Measurements from ENCODE around the gene SLC13A2. TPM values are rescaled to one million over a fixed set of nuclear protein-coding genes. Genes with fewer than 3 reads are reported as not detected.
"Not testable (repeated sequence)": the region's sequence is repeated elsewhere in the genome, so short reads cannot be mapped to it uniquely, and the experiment has no call there.

Gene SLC13A2
- total RNA-seq, 4 donors from 2014 or later, result not detected

DNA sequence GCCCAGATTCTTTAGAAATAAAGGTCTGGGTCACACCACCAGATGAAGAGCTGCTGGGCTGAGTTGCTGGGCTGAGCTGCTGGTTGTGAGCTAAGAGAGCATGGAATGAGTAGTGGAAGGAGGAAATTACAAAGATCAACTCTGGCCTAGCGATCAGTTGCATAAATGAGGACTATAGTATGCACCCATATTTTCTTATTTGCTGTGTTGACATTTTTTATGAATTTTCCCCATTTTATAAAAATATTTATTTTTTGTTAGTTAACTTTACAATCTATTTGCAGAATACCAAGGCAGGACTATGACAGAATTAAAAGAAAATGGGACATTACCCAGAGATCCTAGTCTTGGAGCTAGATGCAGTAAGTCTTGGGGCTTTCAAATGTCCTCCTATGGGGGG is 23.6 kb upstream of the SLC13A2 start:
- intact Hi-C loops (cut with DNase I; ENCODE audit: low total_unique reads), result no loop called here
- no peaks in the 10 kb centered on the region for H3K4me1 ChIP-seq
- TF ChIP-seq POLR2A (IDR thresholded peaks at IDR 0.05), result no peak
- TF ChIP-seq, protein P1, sequence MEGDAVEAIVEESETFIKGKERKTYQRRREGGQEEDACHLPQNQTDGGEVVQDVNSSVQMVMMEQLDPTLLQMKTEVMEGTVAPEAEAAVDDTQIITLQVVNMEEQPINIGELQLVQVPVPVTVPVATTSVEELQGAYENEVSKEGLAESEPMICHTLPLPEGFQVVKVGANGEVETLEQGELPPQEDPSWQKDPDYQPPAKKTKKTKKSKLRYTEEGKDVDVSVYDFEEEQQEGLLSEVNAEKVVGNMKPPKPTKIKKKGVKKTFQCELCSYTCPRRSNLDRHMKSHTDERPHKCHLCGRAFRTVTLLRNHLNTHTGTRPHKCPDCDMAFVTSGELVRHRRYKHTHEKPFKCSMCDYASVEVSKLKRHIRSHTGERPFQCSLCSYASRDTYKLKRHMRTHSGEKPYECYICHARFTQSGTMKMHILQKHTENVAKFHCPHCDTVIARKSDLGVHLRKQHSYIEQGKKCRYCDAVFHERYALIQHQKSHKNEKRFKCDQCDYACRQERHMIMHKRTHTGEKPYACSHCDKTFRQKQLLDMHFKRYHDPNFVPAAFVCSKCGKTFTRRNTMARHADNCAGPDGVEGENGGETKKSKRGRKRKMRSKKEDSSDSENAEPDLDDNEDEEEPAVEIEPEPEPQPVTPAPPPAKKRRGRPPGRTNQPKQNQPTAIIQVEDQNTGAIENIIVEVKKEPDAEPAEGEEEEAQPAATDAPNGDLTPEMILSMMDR (IDR thresholded peaks at IDR 0.05), result no peak
- H3K9me3 ChIP-seq, result no peaks in the 10 kb centered on the region
- no peaks in the 10 kb centered on the region for H3K36me3 ChIP-seq
- H3K27me3 ChIP-seq, result no peaks in the 10 kb centered on the region
- H3K27ac ChIP-seq, result no peak overlapping the region
- H3K4me3 ChIP-seq, result no peak overlapping the region
- DNase-seq, result no peak

DNA sequence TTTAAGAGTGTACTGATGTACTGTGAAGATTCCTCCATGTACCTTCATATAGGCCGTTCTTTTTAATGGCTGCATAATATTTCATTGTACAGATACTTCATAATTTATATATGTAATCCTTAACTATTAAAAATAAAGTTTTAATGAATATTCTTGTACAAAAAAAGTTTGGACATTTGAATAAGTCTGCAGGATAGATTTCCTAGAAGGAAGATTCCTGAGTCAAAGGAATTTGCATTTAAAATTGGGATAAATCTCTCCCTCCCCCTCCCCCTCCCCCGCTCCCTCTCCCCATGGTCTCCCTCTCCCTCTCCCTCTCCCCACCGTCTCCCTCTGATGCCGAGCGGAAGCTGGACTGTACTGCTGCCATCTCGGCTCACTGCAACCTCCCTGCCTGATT is 15.6 kb upstream of the SLC13A2 start:
- Histone ChIP-seq H3K9me3 (no peaks in the 10 kb centered on the region), H3K27me3 (no peaks in the 10 kb centered on the region), H3K27ac (no peak overlapping the region), H3K36me3 (no peaks in the 10 kb centered on the region), H3K4me3 (no peak overlapping the region), H3K4me1 (no peaks in the 10 kb centered on the region)
- no peak for DNase-seq
- intact Hi-C loops (cut with DNase I; ENCODE audit: low total_unique reads), result no loop called here
- TF ChIP-seq, protein P1 (IDR thresholded peaks at IDR 0.05), result no peak
- TF ChIP-seq POLR2A (IDR thresholded peaks at IDR 0.05), result no peak

DNA sequence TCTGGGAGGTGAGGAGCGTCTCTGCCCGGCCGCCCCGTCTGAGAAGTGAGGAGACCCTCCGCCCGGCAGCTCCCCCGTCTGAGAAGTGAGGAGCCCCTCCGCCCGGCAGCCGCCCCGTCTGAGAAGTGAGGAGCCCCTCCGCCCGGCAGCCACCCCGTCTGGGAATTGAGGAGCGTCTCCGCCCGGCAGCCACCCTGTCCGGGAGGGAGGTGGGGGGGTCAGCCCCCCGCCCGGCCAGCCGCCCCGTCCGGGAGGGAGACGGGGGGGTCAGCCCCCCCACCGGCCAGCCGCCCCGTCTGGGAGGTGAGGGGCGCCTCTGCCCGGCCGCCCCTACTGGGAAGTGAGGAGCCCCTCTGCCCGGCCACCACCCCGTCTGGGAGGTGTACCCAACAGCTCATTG is 14.6 kb upstream of the SLC13A2 start:
- H3K4me3 ChIP-seq; H3K27me3 ChIP-seq; DNase-seq; H3K9me3 ChIP-seq; H3K27ac ChIP-seq; H3K36me3 ChIP-seq; intact Hi-C loops (cut with DNase I; ENCODE audit: low total_unique reads); H3K4me1 ChIP-seq: not testable (repeated sequence)

DNA sequence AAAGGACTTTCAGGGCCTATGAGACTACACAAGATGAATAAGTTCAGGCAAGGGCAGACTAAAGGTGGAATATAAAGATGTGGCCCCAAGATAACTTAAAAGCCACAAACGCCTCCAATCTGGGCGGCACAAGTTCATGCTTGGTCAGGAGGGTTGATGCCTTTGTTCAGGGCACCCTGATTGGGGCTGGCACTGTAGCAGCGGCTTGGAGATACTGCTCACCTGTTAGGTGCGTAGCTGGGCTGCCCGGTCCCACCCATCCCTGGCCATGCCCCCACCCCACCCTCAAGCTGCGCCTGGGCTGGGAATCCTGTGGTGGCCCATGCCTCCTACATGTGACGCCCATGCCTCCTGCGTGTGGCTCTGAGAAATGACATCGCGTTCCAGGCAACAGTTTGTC is 12.5 kb upstream of the SLC13A2 start:
- no peaks in the 10 kb centered on the region for H3K27me3 ChIP-seq
- H3K27ac ChIP-seq, result no peak overlapping the region
- DNase-seq, result no peak
- no peaks in the 10 kb centered on the region for H3K4me1 ChIP-seq
- H3K36me3 ChIP-seq, result no peaks in the 10 kb centered on the region
- intact Hi-C loops (cut with DNase I; ENCODE audit: low total_unique reads), result no loop called here
- H3K9me3 ChIP-seq, result no peaks in the 10 kb centered on the region
- H3K4me3 ChIP-seq, result no peak overlapping the region
- no peak for TF ChIP-seq POLR2A (IDR thresholded peaks at IDR 0.05)
- TF ChIP-seq, protein P1 (IDR thresholded peaks at IDR 0.05), result no peak

DNA sequence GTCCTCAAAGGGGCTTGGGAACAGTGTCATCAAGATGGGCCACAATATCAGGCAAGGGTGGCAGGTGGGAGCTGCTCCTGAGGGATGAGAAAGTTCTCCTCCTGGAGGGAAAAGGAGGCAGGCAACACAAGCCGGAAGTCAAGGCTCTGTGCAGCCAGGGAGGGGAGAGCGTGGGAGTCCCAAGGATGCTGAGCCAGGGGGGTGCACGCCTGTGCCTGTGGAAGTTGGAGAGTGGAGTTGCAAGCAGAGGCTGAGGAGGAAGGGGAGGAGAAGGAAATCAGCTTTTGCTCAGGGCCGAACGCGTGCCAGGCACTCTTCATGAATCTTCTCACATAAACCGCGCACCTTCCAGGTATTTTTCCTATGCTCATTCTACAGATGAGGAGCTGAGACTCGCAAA is 7.4 kb upstream of the SLC13A2 start:
- no peaks in the 10 kb centered on the region for H3K36me3 ChIP-seq
- no peaks in the 10 kb centered on the region for H3K4me1 ChIP-seq
- no peak overlapping the region for H3K4me3 ChIP-seq
- no peak for DNase-seq
- no peak overlapping the region for H3K27ac ChIP-seq
- no peaks in the 10 kb centered on the region for H3K9me3 ChIP-seq
- TF ChIP-seq, protein P1 (IDR thresholded peaks at IDR 0.05), result no peak
- no peak for TF ChIP-seq POLR2A (IDR thresholded peaks at IDR 0.05)
- intact Hi-C loops (cut with DNase I; ENCODE audit: low total_unique reads), result no loop called here
- H3K27me3 ChIP-seq, result no peaks in the 10 kb centered on the region

DNA sequence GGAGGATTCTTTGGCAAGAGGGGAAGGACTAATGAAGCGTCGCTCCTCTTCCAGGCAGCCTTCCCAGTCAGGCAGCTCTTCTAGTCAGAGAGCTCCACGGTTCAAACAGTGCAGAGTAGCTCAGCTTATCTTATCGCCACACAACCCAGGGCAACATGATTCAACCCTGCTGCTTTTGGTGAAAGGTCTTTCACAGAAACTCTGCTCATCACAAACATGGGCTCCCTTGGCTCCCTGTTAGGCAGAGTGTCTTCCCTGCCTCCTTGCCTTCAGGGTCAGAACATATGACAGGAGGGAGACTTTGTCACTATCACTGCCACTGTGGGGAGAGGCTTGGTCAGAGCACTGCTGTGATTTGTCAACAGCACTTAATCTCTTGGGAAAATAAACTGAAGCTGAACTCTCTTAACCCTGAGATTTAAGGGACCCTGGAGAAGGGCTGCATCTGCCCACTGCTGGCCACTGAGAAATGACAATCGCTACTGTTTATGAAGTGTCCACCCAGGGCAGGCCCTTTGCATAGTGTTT is 6.9 kb upstream of the SLC13A2 start:
- no peak for DNase-seq
- intact Hi-C loops (cut with DNase I; ENCODE audit: low total_unique reads), result no loop called here
- no peaks in the 10 kb centered on the region for H3K9me3 ChIP-seq
- H3K4me1 ChIP-seq, result no peaks in the 10 kb centered on the region
- no peak overlapping the region for H3K4me3 ChIP-seq
- no peak for TF ChIP-seq POLR2A (IDR thresholded peaks at IDR 0.05)
- TF ChIP-seq, protein P1 (IDR thresholded peaks at IDR 0.05), result no peak
- H3K27ac ChIP-seq, result no peak overlapping the region
- H3K27me3 ChIP-seq, result no peaks in the 10 kb centered on the region
- no peaks in the 10 kb centered on the region for H3K36me3 ChIP-seq

All from uterus (tissue), 4 donors.